GM23338 (cell line): ENCODE measurements around the gene LHFPL4.

Source experiments
- CREB1 ChIP-seq: fragments of 250-450 bp; sonication (Bioruptor Pico); IDR thresholded peaks from 2 replicates; pipeline ENCODE4 v1.5.0; 2020; ENCODE audit warnings: low read depth, mild to moderate bottlenecking, moderate library complexity
- EZH2 ChIP-seq: fragments of 200-600 bp; sonication (generic); IDR thresholded peaks from one replicate; pipeline ENCODE4 v1.8.0; 2017; ENCODE audit warnings: antibody characterized with exemption, mild to moderate bottlenecking, low read depth; ENCODE audit not compliant: unreplicated experiment
- EZH2phosphoT487 ChIP-seq: fragments of 200-600 bp; sonication (generic); IDR thresholded peaks from one replicate; pipeline ENCODE4 v1.8.1; 2018; ENCODE audit warnings: antibody characterized with exemption; ENCODE audit not compliant: unreplicated experiment
- NANOG ChIP-seq: IDR thresholded peaks from 2 replicates; pipeline ENCODE4 v1.6.1; 2016; ENCODE audit warnings: antibody characterized with exemption, borderline replicate concordance
- POLR2AphosphoS5 ChIP-seq: IDR thresholded peaks from 2 replicates; pipeline ENCODE4 v1.6.1; 2016; ENCODE audit warnings: antibody characterized with exemption, low read depth
- ZNF114 ChIP-seq: fragments of 250-450 bp; sonication (Bioruptor Pico); IDR thresholded peaks from 2 replicates; pipeline ENCODE4 v1.5.0; 2020; ENCODE audit warnings: mild to moderate bottlenecking, moderate library complexity
- ZNF331 ChIP-seq: fragments of 250-450 bp; sonication (Bioruptor Pico); IDR thresholded peaks from 2 replicates; pipeline ENCODE4 v1.5.0; 2020; ENCODE audit warnings: low read depth, mild to moderate bottlenecking, moderate library complexity
- TF ChIP-seq, protein P1 (sequence below), 2 experiments: fragments of 200-600 bp in 1 of 2; sonication (generic) in 1 of 2; conservative IDR thresholded peaks; 2 replicates each; pipeline versions ENCODE4 v1.5.1 to v1.6.1; 2016 to 2017; ENCODE audit warnings: antibody characterized with exemption in 2 of 2, low read depth in 2 of 2, mild to moderate bottlenecking in 2 of 2, moderate library complexity in 1 of 2
- TF ChIP-seq, protein P2 (sequence below): IDR thresholded peaks from 2 replicates; pipeline ENCODE4 v1.6.1; 2016; ENCODE audit warnings: antibody characterized with exemption
- TF ChIP-seq, protein P3 (sequence below): IDR thresholded peaks from one replicate; pipeline ENCODE4 v1.6.1; 2018; ENCODE audit warnings: antibody characterized with exemption; ENCODE audit not compliant: unreplicated experiment

DNA sequence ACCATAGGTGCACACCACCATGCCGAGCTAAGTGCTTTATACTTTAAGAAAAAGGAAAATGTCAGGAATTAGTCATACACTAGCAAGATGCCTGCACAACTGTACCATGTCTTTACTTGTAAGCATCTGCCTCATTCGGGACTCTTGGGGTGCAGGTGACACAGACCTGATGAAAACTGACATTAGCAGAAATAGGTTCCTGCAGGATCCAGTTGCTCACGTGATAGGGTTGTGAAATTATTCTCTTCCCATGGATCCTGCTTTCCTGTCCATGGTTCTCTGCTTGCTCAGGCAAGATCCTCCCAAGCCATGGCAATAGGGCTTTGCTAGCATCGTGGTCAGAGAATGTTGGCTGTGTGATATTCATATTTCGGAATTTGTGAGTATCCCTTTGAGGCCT, 10.2 kb upstream of the LHFPL4 start:
- TF ChIP-seq, protein P1, sequence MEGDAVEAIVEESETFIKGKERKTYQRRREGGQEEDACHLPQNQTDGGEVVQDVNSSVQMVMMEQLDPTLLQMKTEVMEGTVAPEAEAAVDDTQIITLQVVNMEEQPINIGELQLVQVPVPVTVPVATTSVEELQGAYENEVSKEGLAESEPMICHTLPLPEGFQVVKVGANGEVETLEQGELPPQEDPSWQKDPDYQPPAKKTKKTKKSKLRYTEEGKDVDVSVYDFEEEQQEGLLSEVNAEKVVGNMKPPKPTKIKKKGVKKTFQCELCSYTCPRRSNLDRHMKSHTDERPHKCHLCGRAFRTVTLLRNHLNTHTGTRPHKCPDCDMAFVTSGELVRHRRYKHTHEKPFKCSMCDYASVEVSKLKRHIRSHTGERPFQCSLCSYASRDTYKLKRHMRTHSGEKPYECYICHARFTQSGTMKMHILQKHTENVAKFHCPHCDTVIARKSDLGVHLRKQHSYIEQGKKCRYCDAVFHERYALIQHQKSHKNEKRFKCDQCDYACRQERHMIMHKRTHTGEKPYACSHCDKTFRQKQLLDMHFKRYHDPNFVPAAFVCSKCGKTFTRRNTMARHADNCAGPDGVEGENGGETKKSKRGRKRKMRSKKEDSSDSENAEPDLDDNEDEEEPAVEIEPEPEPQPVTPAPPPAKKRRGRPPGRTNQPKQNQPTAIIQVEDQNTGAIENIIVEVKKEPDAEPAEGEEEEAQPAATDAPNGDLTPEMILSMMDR (conservative IDR thresholded peaks at IDR 0.05; ENCODE audit: low read depth in 2 of 2) = no peak
- TF ChIP-seq POLR2AphosphoS5 (no peak), EZH2 (no peak), ZNF331 (CRISPR knock-in tag) (no peak), EZH2phosphoT487 (no peak), ZNF114 (CRISPR knock-in tag) (no peak), CREB1 (CRISPR knock-in tag) (no peak), NANOG (no peak)
- TF ChIP-seq, protein P2, sequence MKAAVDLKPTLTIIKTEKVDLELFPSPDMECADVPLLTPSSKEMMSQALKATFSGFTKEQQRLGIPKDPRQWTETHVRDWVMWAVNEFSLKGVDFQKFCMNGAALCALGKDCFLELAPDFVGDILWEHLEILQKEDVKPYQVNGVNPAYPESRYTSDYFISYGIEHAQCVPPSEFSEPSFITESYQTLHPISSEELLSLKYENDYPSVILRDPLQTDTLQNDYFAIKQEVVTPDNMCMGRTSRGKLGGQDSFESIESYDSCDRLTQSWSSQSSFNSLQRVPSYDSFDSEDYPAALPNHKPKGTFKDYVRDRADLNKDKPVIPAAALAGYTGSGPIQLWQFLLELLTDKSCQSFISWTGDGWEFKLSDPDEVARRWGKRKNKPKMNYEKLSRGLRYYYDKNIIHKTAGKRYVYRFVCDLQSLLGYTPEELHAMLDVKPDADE = no peak
- TF ChIP-seq, protein P3, sequence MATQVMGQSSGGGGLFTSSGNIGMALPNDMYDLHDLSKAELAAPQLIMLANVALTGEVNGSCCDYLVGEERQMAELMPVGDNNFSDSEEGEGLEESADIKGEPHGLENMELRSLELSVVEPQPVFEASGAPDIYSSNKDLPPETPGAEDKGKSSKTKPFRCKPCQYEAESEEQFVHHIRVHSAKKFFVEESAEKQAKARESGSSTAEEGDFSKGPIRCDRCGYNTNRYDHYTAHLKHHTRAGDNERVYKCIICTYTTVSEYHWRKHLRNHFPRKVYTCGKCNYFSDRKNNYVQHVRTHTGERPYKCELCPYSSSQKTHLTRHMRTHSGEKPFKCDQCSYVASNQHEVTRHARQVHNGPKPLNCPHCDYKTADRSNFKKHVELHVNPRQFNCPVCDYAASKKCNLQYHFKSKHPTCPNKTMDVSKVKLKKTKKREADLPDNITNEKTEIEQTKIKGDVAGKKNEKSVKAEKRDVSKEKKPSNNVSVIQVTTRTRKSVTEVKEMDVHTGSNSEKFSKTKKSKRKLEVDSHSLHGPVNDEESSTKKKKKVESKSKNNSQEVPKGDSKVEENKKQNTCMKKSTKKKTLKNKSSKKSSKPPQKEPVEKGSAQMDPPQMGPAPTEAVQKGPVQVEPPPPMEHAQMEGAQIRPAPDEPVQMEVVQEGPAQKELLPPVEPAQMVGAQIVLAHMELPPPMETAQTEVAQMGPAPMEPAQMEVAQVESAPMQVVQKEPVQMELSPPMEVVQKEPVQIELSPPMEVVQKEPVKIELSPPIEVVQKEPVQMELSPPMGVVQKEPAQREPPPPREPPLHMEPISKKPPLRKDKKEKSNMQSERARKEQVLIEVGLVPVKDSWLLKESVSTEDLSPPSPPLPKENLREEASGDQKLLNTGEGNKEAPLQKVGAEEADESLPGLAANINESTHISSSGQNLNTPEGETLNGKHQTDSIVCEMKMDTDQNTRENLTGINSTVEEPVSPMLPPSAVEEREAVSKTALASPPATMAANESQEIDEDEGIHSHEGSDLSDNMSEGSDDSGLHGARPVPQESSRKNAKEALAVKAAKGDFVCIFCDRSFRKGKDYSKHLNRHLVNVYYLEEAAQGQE = no peak
